MM.1S (cell line): ENCODE measurements around the gene TNFRSF8.
A peak's percentile ranks its signal among the peaks of the same experiment; 100 is the strongest.

ENCODE experiments used
- DNase-seq: peaks from one replicate; pipeline ENCODE4 v3.0.0-alpha.2; 2015
- H2AFZ ChIP-seq: fragments of 300-600 bp; sonication (generic); 2 replicates; pipeline ENCODE4 v1.6.0; 2016; ENCODE audit warnings: antibody characterized with exemption, low read length
- H3F3A ChIP-seq: fragments of 300-600 bp; sonication (generic); 2 replicates; pipeline ENCODE4 v1.6.1; 2016; ENCODE audit warnings: mild to moderate bottlenecking, antibody characterized with exemption, low read length, moderate library complexity, mixed read lengths; ENCODE audit not compliant: insufficient read depth
- H3K27ac ChIP-seq: fragments of 300-600 bp; sonication (generic); 2 replicates; pipeline ENCODE4 v1.5.1; 2016; ENCODE audit warnings: mild to moderate bottlenecking, low read length
- H3K27me3 ChIP-seq: fragments of 300-600 bp; sonication (generic); replicated peaks from 2 replicates; pipeline ENCODE4 v1.6.0; 2016; ENCODE audit warnings: low read length; ENCODE audit not compliant: insufficient read depth
- H3K36me3 ChIP-seq: fragments of 300-600 bp; sonication (generic); replicated peaks from 2 replicates; pipeline ENCODE4 v1.6.1; 2016; ENCODE audit warnings: mild to moderate bottlenecking, low read length, mixed read lengths; ENCODE audit not compliant: insufficient read depth
- H3K4me1 ChIP-seq: fragments of 300-600 bp; sonication (generic); 2 replicates; pipeline ENCODE4 v1.6.1; 2016; ENCODE audit warnings: low read length, mixed read lengths
- H3K4me2 ChIP-seq: fragments of 300-600 bp; sonication (generic); 2 replicates; pipeline ENCODE4 v1.6.0; 2016; ENCODE audit warnings: low read depth, low read length
- H3K4me3 ChIP-seq: fragments of 300-600 bp; sonication (generic); 2 replicates; pipeline ENCODE4 v1.5.1; 2016; ENCODE audit warnings: low read length, mixed read lengths
- H3K79me2 ChIP-seq: fragments of 300-600 bp; sonication (generic); 2 replicates; pipeline ENCODE4 v1.6.1; 2016; ENCODE audit warnings: mixed run types, low read length, mixed read lengths
- H3K9ac ChIP-seq: fragments of 300-600 bp; sonication (generic); 2 replicates; pipeline ENCODE4 v1.6.1; 2016; ENCODE audit warnings: low read length, mixed read lengths
- H3K9me2 ChIP-seq: fragments of 300-600 bp; sonication (generic); replicated peaks from 2 replicates; pipeline ENCODE4 v1.6.1; 2016; ENCODE audit warnings: mild to moderate bottlenecking, low read length, mixed read lengths; ENCODE audit not compliant: insufficient read depth
- H3K9me3 ChIP-seq: fragments of 300-600 bp; sonication (generic); replicated peaks from 2 replicates; pipeline ENCODE4 v1.6.1; 2016; ENCODE audit warnings: mild to moderate bottlenecking, low read length, mixed read lengths; ENCODE audit not compliant: insufficient read depth
- H4K20me1 ChIP-seq: fragments of 300-600 bp; sonication (generic); 2 replicates; pipeline ENCODE4 v1.6.1; 2016; ENCODE audit warnings: mild to moderate bottlenecking, low read length, moderate library complexity, mixed read lengths; ENCODE audit not compliant: insufficient read depth
- CTCF ChIP-seq: fragments of 300-600 bp; sonication (generic); IDR thresholded peaks from 2 replicates; pipeline ENCODE4 v1.5.1; 2016; ENCODE audit warnings: antibody characterized with exemption, low read length, mixed read lengths
- EZH2 ChIP-seq: fragments of 300-600 bp; sonication (generic); optimal IDR thresholded peaks from 2 replicates; pipeline ENCODE3; 2017; ENCODE audit warnings: low read depth, mild to moderate bottlenecking, antibody characterized with exemption, low read length, mixed read lengths
- EZH2phosphoT487 ChIP-seq: fragments of 300-600 bp; sonication (generic); IDR thresholded peaks from 2 replicates; pipeline ENCODE4 v1.6.1; 2018; ENCODE audit warnings: antibody characterized with exemption, low read length

Gene TNFRSF8

GRCh38 chr1:12057382-12057781 is 5.7 kb upstream of the TNFRSF8 start:
- Histone ChIP-seq H3K9ac (no peak overlapping the region), H2AFZ (no peak overlapping the region), H3K4me3 (no peak overlapping the region), H4K20me1 (no peaks in the 10 kb centered on the region), H3K9me2 (no peaks in the 10 kb centered on the region), H3K27me3 (no peaks in the 10 kb centered on the region), H3K36me3 (no peaks in the 10 kb centered on the region), H3K9me3 (no peaks in the 10 kb centered on the region), H3K4me1 (peaks cover 24% of the 10 kb centered on the region), H3K79me2 (no peaks in the 10 kb centered on the region), H3F3A (peaks cover 5% of the 10 kb centered on the region; the same call in 1 of the 2 replicates), H3K27ac (no peak overlapping the region), H3K4me2 (no peak overlapping the region)
- DNase-seq, result no peak
- no peak for TF ChIP-seq EZH2
- no peak for TF ChIP-seq EZH2phosphoT487
- no peak for TF ChIP-seq CTCF

- no peak overlapping the region for H3K4me3 ChIP-seq
- TF ChIP-seq EZH2phosphoT487, result no peak
- no peak for TF ChIP-seq EZH2
- no peak for TF ChIP-seq CTCF
- DNase-seq, result no peak
These were observed 5.0 kb upstream of the TNFRSF8 start for GRCh38 chr1:12057940-12058687.

GRCh38 chr1:12059226-12059625 is 3.9 kb upstream of the TNFRSF8 start:
- H3K27me3 ChIP-seq, result peaks cover 15% of the 10 kb centered on the region
- H3F3A ChIP-seq, result no peaks in the 10 kb centered on the region
- H3K79me2 ChIP-seq, result no peaks in the 10 kb centered on the region
- H4K20me1 ChIP-seq, result no peaks in the 10 kb centered on the region
- H2AFZ ChIP-seq, result no peak overlapping the region
- no peak overlapping the region for H3K4me3 ChIP-seq
- no peaks in the 10 kb centered on the region for H3K9me2 ChIP-seq
- H3K4me1 ChIP-seq, result peaks cover 16% of the 10 kb centered on the region
- H3K4me2 ChIP-seq, result peak overlapping the region; percentile 17; the same call in 1 of the 2 replicates
- H3K36me3 ChIP-seq, result no peaks in the 10 kb centered on the region
- no peak overlapping the region for H3K9ac ChIP-seq
- TF ChIP-seq EZH2phosphoT487 (no peak), EZH2 (no peak), CTCF (no peak)
- H3K9me3 ChIP-seq, result no peaks in the 10 kb centered on the region
- DNase-seq, result no peak
- no peak overlapping the region for H3K27ac ChIP-seq

More at GRCh38 chr1:12057940-12058687, 5.0 kb upstream of the TNFRSF8 start:
- H3K9me2 ChIP-seq, result no peaks in the 10 kb centered on the region
- H2AFZ ChIP-seq, result no peak overlapping the region
- no peaks in the 10 kb centered on the region for H3K36me3 ChIP-seq
- no peak overlapping the region for H3K27ac ChIP-seq
- no peaks in the 10 kb centered on the region for H4K20me1 ChIP-seq
- peaks cover 18% of the 10 kb centered on the region for H3K4me1 ChIP-seq
- H3K9me3 ChIP-seq, result no peaks in the 10 kb centered on the region
- peaks cover 4% of the 10 kb centered on the region for H3K27me3 ChIP-seq
- H3F3A ChIP-seq, result no peaks in the 10 kb centered on the region; the same call in 1 of the 2 replicates
- no peak overlapping the region for H3K9ac ChIP-seq
- H3K79me2 ChIP-seq, result no peaks in the 10 kb centered on the region
- no peak overlapping the region for H3K4me2 ChIP-seq
